ENCODE data around the gene SKIL. TPM values are rescaled to one million over a fixed set of nuclear protein-coding genes. Genes with fewer than 3 reads are reported as not detected.

SKIL gene
- total RNA-seq, 2 experiments from 2014 or later: 16.3 to 17.5 TPM

DNA sequence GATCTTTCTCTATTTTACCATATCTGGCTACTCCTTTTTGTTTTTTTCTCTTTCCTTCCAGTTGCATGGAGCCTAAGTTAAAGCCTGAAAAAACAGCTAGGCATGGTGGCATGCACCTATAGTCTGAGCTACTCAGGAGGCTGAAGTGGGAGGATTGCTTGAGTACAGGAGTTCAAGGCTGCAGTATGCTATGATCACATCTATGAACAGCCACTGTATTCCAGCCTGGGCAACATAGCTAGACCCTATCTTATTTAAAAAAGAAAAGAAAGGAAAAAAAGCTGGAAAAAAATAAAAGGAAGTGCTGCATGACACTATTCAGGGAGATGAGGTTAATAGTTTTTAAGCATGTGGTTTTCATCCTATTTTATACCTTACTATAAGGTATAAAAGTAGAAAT is 4.0 kb upstream of the SKIL start:
- H3K9me3 Mint-ChIP-seq: no peaks in the 10 kb centered on the region
- CTCF ChIA-PET: no interaction called here
- peaks cover 17% of the 10 kb centered on the region for H3K4me1 Mint-ChIP-seq (ENCODE audit: low read depth)
- no peak for DNase-seq
- intact Hi-C loops (cut with micrococcal nuclease): loop anchor here (10.0 kb wide), 1 partner anchor 1101 kb away; no protein-coding TSS in a partner anchor
- no peaks in the 10 kb centered on the region for H3K27me3 Mint-ChIP-seq (ENCODE audit: low read depth)
- no peak overlapping the region for H3K27ac Mint-ChIP-seq
- H3K4me3 Mint-ChIP-seq: no peak overlapping the region
- peaks cover 4% of the 10 kb centered on the region for H3K36me3 Mint-ChIP-seq (ENCODE audit: low read depth)

DNA sequence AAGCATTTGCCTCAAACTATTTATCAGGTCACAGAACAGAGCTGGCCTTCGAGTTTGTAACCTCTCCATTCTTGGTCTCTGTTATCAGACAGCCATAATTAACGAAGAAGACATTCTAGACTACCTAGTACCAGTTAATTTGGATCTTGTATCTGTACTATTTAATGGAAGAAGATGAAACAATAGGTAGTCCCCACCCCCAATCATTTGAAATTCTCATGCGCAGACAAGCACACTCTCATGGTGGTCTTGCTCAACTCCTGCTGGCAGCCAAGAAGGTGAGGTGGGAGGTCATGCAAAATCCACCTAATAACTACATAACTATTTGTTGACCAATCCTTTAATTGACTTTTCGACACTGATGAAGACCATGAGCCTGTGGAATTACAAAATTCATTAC is 2.8 kb upstream of the SKIL start:
- Mint-ChIP-seq H3K27ac (no peak overlapping the region), H3K36me3 (ENCODE audit: low read depth) (peaks cover 8% of the 10 kb centered on the region), H3K9me3 (no peaks in the 10 kb centered on the region), H3K4me1 (ENCODE audit: low read depth) (peaks cover 25% of the 10 kb centered on the region), H3K27me3 (ENCODE audit: low read depth) (no peaks in the 10 kb centered on the region), H3K4me3 (no peak overlapping the region)
- intact Hi-C loops (cut with micrococcal nuclease): loop anchor here (5.0 to 10.0 kb wide), 3 partner anchors 297 to 1100 kb away; partner anchors contain the start of gene SEC62
- CTCF ChIA-PET: no interaction called here
- no peak for DNase-seq

DNA sequence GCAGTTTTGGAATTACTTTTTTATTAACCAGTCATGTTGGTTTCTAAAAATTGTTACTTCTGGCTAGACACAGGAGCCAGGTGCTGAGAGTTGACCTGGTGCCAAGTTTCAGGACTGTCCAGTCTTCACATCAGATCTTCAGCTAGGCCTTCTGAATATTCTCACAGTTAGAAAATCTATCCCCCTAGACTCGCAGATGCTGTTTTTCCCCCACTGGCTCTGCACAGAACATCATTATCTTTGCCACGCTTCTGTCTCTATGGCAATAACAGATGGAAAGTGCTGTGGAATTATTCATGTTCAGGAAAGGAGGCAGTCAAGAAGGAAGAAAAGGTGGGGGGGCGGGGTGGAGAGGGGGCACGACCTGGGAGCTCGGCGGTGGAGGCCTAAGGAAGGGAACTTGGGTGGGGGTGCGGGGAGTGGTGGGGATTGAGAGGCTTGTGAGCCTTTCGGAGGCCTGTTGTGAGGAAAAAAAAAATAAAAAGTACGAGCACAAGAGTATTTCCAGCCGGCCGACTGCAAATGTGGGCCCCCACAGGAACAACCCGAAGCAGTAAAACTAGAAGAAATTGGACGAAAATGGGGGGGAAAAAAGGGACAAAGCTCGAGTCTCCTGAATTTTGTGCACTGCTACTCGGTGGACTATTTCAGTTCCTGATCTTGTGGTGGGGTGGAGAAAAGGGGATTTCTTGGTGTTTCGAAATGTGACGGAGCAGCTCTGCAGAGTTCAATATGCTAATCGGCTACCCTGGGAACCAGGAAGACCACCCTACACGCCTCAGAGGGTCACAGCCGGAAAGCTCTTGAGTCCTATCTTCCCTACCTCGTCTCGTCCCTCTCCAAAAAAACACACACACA is 1.5 kb upstream of the SKIL start:
- H3K4me3 Mint-ChIP-seq: peak overlapping the region; percentile 56
- peaks cover 4% of the 10 kb centered on the region for H3K9me3 Mint-ChIP-seq
- peaks cover 25% of the 10 kb centered on the region for H3K4me1 Mint-ChIP-seq (ENCODE audit: low read depth)
- peak overlapping the region; percentile 69 for H3K27ac Mint-ChIP-seq
- no peaks in the 10 kb centered on the region for H3K27me3 Mint-ChIP-seq (ENCODE audit: low read depth)
- peak; percentile 11 for DNase-seq
- peaks cover 17% of the 10 kb centered on the region for H3K36me3 Mint-ChIP-seq (ENCODE audit: low read depth)
- intact Hi-C loops (cut with micrococcal nuclease): loop anchor here (2.0 to 10.0 kb wide), 6 partner anchors 77 to 1099 kb away; partner anchors contain the start of gene SEC62
- CTCF ChIA-PET: interaction anchor here (0.6 to 1.3 kb wide), 3 partner anchors 388 to 1089 kb away, joined by 3 to 4 read pairs (median 3); no protein-coding TSS in a partner anchor

DNA sequence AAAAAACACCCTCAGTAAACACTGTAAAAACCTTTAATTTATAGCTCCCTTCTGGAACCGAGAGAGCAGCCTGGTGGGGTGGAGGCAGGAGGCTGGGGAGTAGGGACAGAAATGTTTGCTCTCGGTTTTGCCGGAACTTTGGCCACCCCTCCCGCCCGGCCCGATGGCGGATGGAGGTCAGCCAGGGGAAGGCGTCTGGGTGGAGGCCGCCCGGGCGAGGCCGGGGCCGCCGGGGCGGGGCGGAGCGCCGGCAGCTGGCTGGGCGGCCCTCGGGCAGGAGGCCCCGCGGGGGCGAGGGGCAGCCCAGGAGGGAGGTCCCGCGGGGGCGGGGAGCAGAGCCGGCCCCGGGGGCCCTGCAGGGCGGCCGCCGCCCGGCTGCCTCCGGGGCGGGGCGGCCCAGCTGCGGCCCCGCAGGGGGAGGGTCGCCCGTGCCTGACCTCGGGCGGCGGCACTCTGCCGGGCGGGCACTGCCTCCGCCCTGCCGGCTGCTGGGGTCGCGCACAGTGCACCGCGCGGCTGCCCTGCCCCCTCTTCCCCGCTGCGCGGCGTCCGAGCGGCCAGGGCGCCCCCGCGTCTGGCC is 829 bp upstream of the SKIL start:
- intact Hi-C loops (cut with micrococcal nuclease): loop anchor here (1.0 to 10.0 kb wide), 13 partner anchors 78 to 1098 kb away; partner anchors contain the start of genes MYNN, PHC3, PRKCI and RPL22L1
- Mint-ChIP-seq H3K27ac (peak overlapping the region; percentile 69), H3K27me3 (ENCODE audit: low read depth) (no peaks in the 10 kb centered on the region), H3K4me1 (ENCODE audit: low read depth) (peaks cover 29% of the 10 kb centered on the region), H3K4me3 (peak overlapping the region; percentile 56), H3K9me3 (peaks cover 6% of the 10 kb centered on the region), H3K36me3 (ENCODE audit: low read depth) (peaks cover 20% of the 10 kb centered on the region)
- DNase-seq: peak; percentile 28
- CTCF ChIA-PET: interaction anchor here (0.6 to 1.3 kb wide), 5 partner anchors 133 to 1089 kb away, joined by 3 to 4 read pairs (median 3); no protein-coding TSS in a partner anchor

DNA sequence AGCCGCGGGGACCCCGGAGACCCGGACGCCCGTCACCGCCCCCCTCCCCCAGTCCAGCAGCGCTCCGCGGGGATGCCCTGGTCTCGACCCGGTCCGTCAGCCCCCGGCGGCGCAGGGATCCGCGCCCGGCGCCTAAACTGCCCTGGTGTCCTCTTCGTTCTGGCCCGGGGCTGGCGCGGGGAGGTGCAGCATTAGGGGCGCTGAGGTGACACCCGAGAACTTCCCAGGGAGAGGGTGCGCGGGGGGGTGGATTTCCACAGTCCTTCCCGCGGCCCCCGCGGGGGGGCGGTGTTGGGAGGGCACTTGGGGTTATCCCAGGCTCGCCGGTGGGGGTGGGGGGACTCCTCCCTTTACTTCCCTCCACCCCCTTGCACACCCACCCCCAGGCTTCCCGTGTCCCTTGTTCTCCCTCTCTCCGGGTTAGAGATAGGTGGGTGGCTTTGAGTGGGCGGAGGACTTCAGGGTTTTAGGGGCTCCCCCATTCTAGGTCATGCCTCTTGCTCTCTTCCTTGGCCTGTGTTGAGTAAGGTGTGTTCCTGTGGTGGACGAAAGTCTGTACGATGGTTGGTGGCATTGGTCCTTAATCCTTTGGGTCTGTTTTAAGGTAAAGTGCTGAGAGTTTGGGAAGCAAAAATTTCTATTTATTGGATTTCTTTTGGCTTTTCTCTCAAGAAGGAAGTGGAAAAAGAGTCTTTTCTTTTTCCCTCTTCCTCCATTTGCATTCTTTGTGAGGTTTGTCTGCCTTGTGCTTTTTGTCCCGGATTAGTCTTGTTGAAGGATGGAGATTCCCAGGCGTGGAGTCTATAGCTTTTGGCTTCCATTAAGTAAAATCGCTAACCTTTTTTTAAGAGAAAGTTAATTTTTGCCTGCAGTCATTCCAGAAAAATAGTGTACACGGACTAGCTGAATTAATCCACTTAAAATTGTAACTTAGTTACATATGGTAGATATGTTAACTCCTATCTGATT is 811 bp downstream of the SKIL start:
- H3K27me3 Mint-ChIP-seq (ENCODE audit: low read depth): no peaks in the 10 kb centered on the region
- peak overlapping the region; percentile 96 for H3K4me3 Mint-ChIP-seq
- peak overlapping the region; percentile 75 for H3K27ac Mint-ChIP-seq
- intact Hi-C loops (cut with micrococcal nuclease): loop anchor here (2.0 to 10.0 kb wide), 5 partner anchors 301 to 1096 kb away; partner anchors contain the start of genes GPR160, LRRC34, LRRIQ4 and SEC62
- peaks cover 26% of the 10 kb centered on the region for H3K36me3 Mint-ChIP-seq (ENCODE audit: low read depth)
- CTCF ChIA-PET: interaction anchor here (0.7 to 0.8 kb wide), 2 partner anchors 10 to 80 kb away, joined by 3 read pairs; no protein-coding TSS in a partner anchor
- peaks cover 32% of the 10 kb centered on the region for H3K4me1 Mint-ChIP-seq (ENCODE audit: low read depth)
- peaks cover 9% of the 10 kb centered on the region for H3K9me3 Mint-ChIP-seq
- DNase-seq: peak; percentile 78

DNA sequence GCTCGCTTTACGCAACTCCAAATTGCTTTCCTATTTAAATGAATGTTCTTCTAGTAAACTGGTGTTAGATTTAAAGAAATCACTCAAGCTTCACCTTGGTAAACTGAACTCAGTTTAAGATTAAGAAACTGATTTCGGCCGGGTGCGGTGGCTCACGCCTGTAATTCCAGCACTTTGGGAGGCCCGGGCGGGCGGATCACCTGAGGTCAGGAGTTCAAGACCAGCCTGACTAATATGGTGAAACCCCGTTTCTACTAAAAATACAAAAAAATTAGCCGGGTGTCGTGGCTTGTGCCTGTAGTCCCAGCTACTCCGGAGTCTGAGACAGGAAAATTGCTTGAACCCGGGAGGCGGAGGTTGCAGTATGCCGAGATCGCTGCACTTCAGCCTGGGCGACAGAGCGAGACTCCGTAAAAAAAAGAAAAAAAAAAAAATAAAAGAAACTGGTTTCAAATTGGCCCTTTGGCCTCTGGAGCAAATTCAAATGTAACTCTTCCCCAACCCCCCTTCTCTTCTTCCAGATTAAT is 1.7 kb downstream of the SKIL start:
- intact Hi-C loops (cut with micrococcal nuclease): loop anchor here (2.0 to 10.0 kb wide), 5 partner anchors 302 to 1096 kb away; partner anchors contain the start of genes GPR160, LRRC34, LRRIQ4 and SEC62
- Mint-ChIP-seq H3K27me3 (ENCODE audit: low read depth) (no peaks in the 10 kb centered on the region), H3K4me3 (peak overlapping the region; percentile 96), H3K36me3 (ENCODE audit: low read depth) (peaks cover 32% of the 10 kb centered on the region), H3K27ac (no peak overlapping the region), H3K4me1 (ENCODE audit: low read depth) (peaks cover 35% of the 10 kb centered on the region), H3K9me3 (peaks cover 9% of the 10 kb centered on the region)
- DNase-seq: no peak
- CTCF ChIA-PET: interaction anchor here (0.8 kb wide), 1 partner anchor 9 kb away, joined by 3 read pairs; no protein-coding TSS in a partner anchor

DNA sequence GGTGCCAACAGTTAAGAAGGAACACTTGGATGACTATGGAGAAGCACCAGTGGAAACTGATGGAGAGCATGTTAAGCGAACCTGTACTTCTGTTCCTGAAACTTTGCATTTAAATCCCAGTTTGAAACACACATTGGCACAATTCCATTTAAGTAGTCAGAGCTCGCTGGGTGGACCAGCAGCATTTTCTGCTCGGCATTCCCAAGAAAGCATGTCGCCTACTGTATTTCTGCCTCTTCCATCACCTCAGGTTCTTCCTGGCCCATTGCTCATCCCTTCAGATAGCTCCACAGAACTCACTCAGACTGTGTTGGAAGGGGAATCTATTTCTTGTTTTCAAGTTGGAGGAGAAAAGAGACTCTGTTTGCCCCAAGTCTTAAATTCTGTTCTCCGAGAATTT is 3.0 kb downstream of the SKIL start:
- Mint-ChIP-seq H3K9me3 (peaks cover 11% of the 10 kb centered on the region), H3K4me3 (no peak overlapping the region), H3K27ac (no peak overlapping the region), H3K36me3 (ENCODE audit: low read depth) (peaks cover 38% of the 10 kb centered on the region), H3K4me1 (ENCODE audit: low read depth) (peaks cover 41% of the 10 kb centered on the region), H3K27me3 (ENCODE audit: low read depth) (no peaks in the 10 kb centered on the region)
- no peak for DNase-seq
- intact Hi-C loops (cut with micrococcal nuclease): no loop called here
- CTCF ChIA-PET: no interaction called here

DNA sequence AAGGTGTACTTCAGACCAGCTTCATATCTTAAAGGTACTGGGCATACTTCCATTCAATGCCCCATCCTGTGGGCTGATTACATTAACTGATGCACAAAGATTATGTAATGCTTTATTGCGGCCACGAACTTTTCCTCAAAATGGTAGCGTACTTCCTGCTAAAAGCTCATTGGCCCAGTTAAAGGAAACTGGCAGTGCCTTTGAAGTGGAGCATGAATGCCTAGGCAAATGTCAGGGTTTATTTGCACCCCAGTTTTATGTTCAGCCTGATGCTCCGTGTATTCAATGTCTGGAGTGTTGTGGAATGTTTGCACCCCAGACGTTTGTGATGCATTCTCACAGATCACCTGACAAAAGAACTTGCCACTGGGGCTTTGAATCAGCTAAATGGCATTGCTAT is 3.4 kb downstream of the SKIL start:
- intact Hi-C loops (cut with micrococcal nuclease): no loop called here
- CTCF ChIA-PET: no interaction called here
- Mint-ChIP-seq H3K27me3 (ENCODE audit: low read depth) (no peaks in the 10 kb centered on the region), H3K4me3 (no peak overlapping the region), H3K27ac (no peak overlapping the region), H3K9me3 (peaks cover 11% of the 10 kb centered on the region), H3K36me3 (ENCODE audit: low read depth) (peaks cover 38% of the 10 kb centered on the region), H3K4me1 (ENCODE audit: low read depth) (peaks cover 41% of the 10 kb centered on the region)
- no peak for DNase-seq

DNA sequence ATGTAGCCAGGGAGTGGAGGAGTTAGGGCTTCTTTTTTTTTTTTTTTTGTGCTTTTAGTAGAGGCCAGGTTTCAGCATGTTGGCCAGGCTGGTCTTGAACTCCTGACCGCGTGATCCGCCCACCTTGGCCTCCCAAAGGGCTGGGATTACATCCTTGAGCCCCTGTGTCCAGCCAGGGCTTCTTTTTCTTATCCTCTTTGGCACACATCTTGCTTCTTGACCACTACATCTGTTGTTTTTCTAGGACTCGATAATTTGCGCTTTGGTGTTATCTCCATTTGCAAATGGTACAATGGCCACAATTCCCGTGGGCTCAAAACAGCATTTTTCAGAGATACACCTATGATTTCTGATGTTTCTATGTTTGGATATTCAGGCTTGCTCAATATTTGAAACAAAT is 4.2 kb downstream of the SKIL start:
- intact Hi-C loops (cut with micrococcal nuclease): no loop called here
- peaks cover 36% of the 10 kb centered on the region for H3K4me1 Mint-ChIP-seq (ENCODE audit: low read depth)
- no peaks in the 10 kb centered on the region for H3K27me3 Mint-ChIP-seq (ENCODE audit: low read depth)

DNA sequence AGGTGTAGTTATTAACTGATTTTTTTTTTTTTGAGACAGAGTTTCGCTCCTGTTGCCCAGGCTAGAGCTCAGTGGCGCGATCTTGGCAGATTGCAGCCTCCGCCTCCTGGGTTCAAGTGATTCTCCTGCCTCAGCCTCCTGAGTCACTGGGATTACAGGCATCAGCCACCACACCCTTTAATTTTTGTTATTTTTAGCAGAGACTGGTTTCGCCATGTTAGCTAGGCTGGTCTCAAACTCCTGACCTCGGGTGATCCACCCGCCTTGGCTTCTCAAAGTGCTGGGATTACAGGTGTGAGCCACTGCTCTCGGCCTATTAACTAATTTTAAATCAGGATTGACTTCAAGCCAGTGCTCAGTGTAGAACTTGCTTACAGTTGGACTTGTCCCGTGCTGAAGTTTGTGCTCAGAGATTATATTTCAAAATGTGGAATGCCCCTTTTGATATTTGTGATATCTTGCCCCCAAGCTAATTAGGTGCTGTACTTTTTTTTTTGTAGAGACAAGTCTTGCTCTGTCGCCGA is 6.0 kb downstream of the SKIL start:
- Mint-ChIP-seq H3K4me1 (ENCODE audit: low read depth) (peaks cover 37% of the 10 kb centered on the region), H3K27me3 (ENCODE audit: low read depth) (no peaks in the 10 kb centered on the region), H3K27ac (no peak overlapping the region), H3K9me3 (peaks cover 11% of the 10 kb centered on the region), H3K4me3 (no peak overlapping the region), H3K36me3 (ENCODE audit: low read depth) (peaks cover 36% of the 10 kb centered on the region)
- CTCF ChIA-PET: interaction anchor here (0.6 to 0.7 kb wide), 3 partner anchors 199 to 409 kb away, joined by 3 to 9 read pairs (median 6); no protein-coding TSS in a partner anchor
- DNase-seq: no peak
- intact Hi-C loops (cut with micrococcal nuclease): no loop called here

More for the DNA sequence above, 4.2 kb downstream of the SKIL start:
- DNase-seq: no peak
- CTCF ChIA-PET: no interaction called here
- Mint-ChIP-seq H3K4me3 (no peak overlapping the region), H3K36me3 (ENCODE audit: low read depth) (peaks cover 40% of the 10 kb centered on the region), H3K27ac (no peak overlapping the region), H3K9me3 (peaks cover 11% of the 10 kb centered on the region)

DNA sequence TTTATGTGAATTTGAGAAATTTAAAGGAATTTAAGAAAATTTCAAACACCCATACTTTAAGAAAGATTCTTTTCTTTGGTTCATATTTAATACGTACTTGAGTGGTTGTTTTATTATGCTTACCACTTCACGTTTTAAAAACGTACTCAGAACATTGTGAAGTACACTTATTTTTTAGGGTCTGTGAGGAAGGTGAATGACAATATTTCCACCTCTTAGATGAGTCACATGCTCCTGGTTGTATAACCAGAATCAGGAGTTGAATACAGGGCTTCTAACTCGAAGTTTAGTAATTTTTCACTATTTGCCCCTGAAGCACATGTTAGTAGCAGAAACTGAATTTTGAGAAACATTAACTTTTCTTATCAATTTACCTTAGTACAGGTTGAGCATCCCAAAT is 7.5 kb downstream of the SKIL start:
- peaks cover 32% of the 10 kb centered on the region for H3K36me3 Mint-ChIP-seq (ENCODE audit: low read depth)

More for the DNA sequence above, 7.5 kb downstream of the SKIL start:
- peaks cover 11% of the 10 kb centered on the region for H3K9me3 Mint-ChIP-seq
- CTCF ChIA-PET: no interaction called here
- H3K4me3 Mint-ChIP-seq: no peak overlapping the region
- no peaks in the 10 kb centered on the region for H3K27me3 Mint-ChIP-seq (ENCODE audit: low read depth)
- intact Hi-C loops (cut with micrococcal nuclease): loop anchor here (5.0 kb wide), 1 partner anchor 288 kb away; no protein-coding TSS in a partner anchor
- no peak for DNase-seq
- H3K27ac Mint-ChIP-seq: no peak overlapping the region
- H3K4me1 Mint-ChIP-seq (ENCODE audit: low read depth): peaks cover 29% of the 10 kb centered on the region

All from activated naive CD4-positive, alpha-beta T cell treated with anti-CD3 and anti-CD28 coated beads for 36 hours (primary cell).